ENCODE data around the gene PPFIA2. TPM values are rescaled to one million over a fixed set of nuclear protein-coding genes. Genes with fewer than 3 reads are reported as not detected.
A peak's percentile ranks its signal among the peaks of the same experiment; 100 is the strongest.

Gene PPFIA2
- 1.0 to 1.6 TPM (median 1.1 TPM) in 3 replicates for total RNA-seq

GRCh38 chr12:81759190-81760051 lies at the start of gene PPFIA2:
Gene PPFIA2 (minus strand): TSS chr12:81759350.
- Mint-ChIP-seq H3K36me3 (no peaks in the 10 kb centered on the region), H3K27ac (no peak within 1 kb of the TSS), H3K9me3 (peaks cover 8% of the 10 kb centered on the region), H3K27me3 (ENCODE audit: low read depth) (peaks cover 66% of the 10 kb centered on the region), H3K4me3 (peak within 1 kb of the TSS; percentile 77), H3K4me1 (peaks cover 14% of the 10 kb centered on the region)
- TF ChIP-seq CTCF (IDR thresholded peaks at IDR 0.05; ENCODE audit: unreplicated experiment), result no peak
- DNase-seq (ENCODE audit: low spot score in 2 of 2, unreplicated experiment in 2 of 2), result peak in 1 of 2 experiments; percentile 52

GRCh38 chr12:81800298-81801148 lies 41.4 kb upstream of the PPFIA2 start:
- TF ChIP-seq CTCF (IDR thresholded peaks at IDR 0.05; ENCODE audit: unreplicated experiment), result no peak
- no peak for DNase-seq (ENCODE audit: low spot score in 2 of 2, unreplicated experiment in 2 of 2)
- H3K9me3 Mint-ChIP-seq, result no peaks in the 10 kb centered on the region
- H3K4me1 Mint-ChIP-seq, result peaks cover 5% of the 10 kb centered on the region
- no peaks in the 10 kb centered on the region for H3K27me3 Mint-ChIP-seq (ENCODE audit: low read depth)
- H3K27ac Mint-ChIP-seq, result no peak overlapping the region
- H3K4me3 Mint-ChIP-seq, result no peak overlapping the region
- no peaks in the 10 kb centered on the region for H3K36me3 Mint-ChIP-seq

GRCh38 chr12:81798294-81798693 lies 39.1 kb upstream of the PPFIA2 start:
- Mint-ChIP-seq H3K4me1 (peaks cover 5% of the 10 kb centered on the region), H3K27me3 (ENCODE audit: low read depth) (no peaks in the 10 kb centered on the region), H3K4me3 (no peak overlapping the region), H3K9me3 (no peaks in the 10 kb centered on the region), H3K27ac (no peak overlapping the region), H3K36me3 (no peaks in the 10 kb centered on the region)
- TF ChIP-seq CTCF (IDR thresholded peaks at IDR 0.05; ENCODE audit: unreplicated experiment), result no peak
- no peak for DNase-seq (ENCODE audit: low spot score in 2 of 2, unreplicated experiment in 2 of 2)

- H3K27ac Mint-ChIP-seq, result no peak overlapping the region
- H3K9me3 Mint-ChIP-seq, result no peaks in the 10 kb centered on the region
- H3K36me3 Mint-ChIP-seq, result no peaks in the 10 kb centered on the region
- H3K4me3 Mint-ChIP-seq, result no peak overlapping the region
- peak; percentile 67 for TF ChIP-seq CTCF (IDR thresholded peaks at IDR 0.05; ENCODE audit: unreplicated experiment)
- no peaks in the 10 kb centered on the region for H3K27me3 Mint-ChIP-seq (ENCODE audit: low read depth)
- peaks cover 5% of the 10 kb centered on the region for H3K4me1 Mint-ChIP-seq
- no peak for DNase-seq (ENCODE audit: low spot score in 2 of 2, unreplicated experiment in 2 of 2)
Measured at GRCh38 chr12:81797100-81797499, 38.0 kb upstream of the PPFIA2 start.

DNA sequence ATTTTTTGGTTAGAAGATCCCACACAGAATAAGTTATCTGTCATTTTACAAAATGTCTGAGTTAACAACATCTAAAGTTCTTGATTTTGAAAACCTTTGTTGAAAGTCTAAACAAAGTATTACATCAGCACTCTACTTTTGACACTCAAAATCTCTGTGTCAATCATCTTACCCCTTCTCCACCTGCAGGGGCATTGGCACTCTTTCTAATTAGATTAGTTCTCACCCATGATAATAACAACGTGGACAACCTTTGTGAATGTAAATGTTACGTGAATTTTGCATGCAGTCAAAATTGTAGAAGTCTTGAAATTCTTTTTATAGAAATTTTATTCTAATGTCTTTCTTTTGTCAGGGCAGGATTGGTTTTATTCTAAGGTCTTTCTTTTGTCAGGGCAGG lies 33.5 kb upstream of the PPFIA2 start:
- TF ChIP-seq CTCF (IDR thresholded peaks at IDR 0.05; ENCODE audit: unreplicated experiment), result no peak
- no peaks in the 10 kb centered on the region for H3K27me3 Mint-ChIP-seq (ENCODE audit: low read depth)
- H3K4me3 Mint-ChIP-seq, result no peak overlapping the region

More for the DNA sequence above, 33.5 kb upstream of the PPFIA2 start:
- H3K9me3 Mint-ChIP-seq, result no peaks in the 10 kb centered on the region
- no peak overlapping the region for H3K27ac Mint-ChIP-seq
- H3K36me3 Mint-ChIP-seq, result no peaks in the 10 kb centered on the region
- no peaks in the 10 kb centered on the region for H3K4me1 Mint-ChIP-seq
- DNase-seq (ENCODE audit: low spot score in 2 of 2, unreplicated experiment in 2 of 2), result no peak

Measured in mesothelial cell of epicardium (in vitro differentiated cells).